Neural progenitor cell (in vitro differentiated cells): Measurements from ENCODE around the gene RPS6KA1. TPM values are rescaled to one million over a fixed set of nuclear protein-coding genes. Genes with fewer than 3 reads are reported as not detected.

Experiments used
- DNase-seq: peaks from one replicate; pipeline ENCODE4 v3.0.0-alpha.2; 2016; ENCODE audit warnings: low spot score
- H2AFZ ChIP-seq: fragments of 200-600 bp; sonication (generic); replicated peaks from 2 replicates; pipeline ENCODE4 v1.6.1; 2016; ENCODE audit warnings: antibody characterized with exemption
- H3F3A ChIP-seq: fragments of 200-600 bp; sonication (generic); 2 replicates; pipeline ENCODE4 v1.6.1; 2016; ENCODE audit warnings: antibody characterized with exemption, low read depth
- H3K27ac ChIP-seq: fragments of 200-600 bp; sonication (generic); 2 replicates; pipeline ENCODE4 v1.5.1; 2016; ENCODE audit warnings: mild to moderate bottlenecking
- H3K27me3 ChIP-seq: fragments of 200-600 bp; sonication (generic); 2 replicates; pipeline ENCODE4 v1.6.1; 2016; ENCODE audit warnings: mild to moderate bottlenecking, moderate library complexity
- H3K36me3 ChIP-seq: fragments of 200-600 bp; sonication (generic); 2 replicates; pipeline ENCODE4 v1.5.1; 2016
- H3K4me1 ChIP-seq: fragments of 200-600 bp; sonication (generic); 2 replicates; pipeline ENCODE4 v1.6.1; 2016; ENCODE audit warnings: mixed run types
- H3K4me2 ChIP-seq: fragments of 200-600 bp; sonication (generic); 2 replicates; pipeline ENCODE4 v1.6.1; 2016
- H3K4me3 ChIP-seq: fragments of 200-600 bp; sonication (generic); 2 replicates; pipeline ENCODE4 v1.5.1; 2016
- H3K79me2 ChIP-seq: fragments of 200-600 bp; sonication (generic); 2 replicates; pipeline ENCODE4 v1.6.1; 2016; ENCODE audit warnings: low read depth
- H3K9ac ChIP-seq: fragments of 200-600 bp; sonication (generic); 2 replicates; pipeline ENCODE4 v1.6.1; 2016
- H3K9me3 ChIP-seq: fragments of 200-600 bp; sonication (generic); 2 replicates; pipeline ENCODE4 v1.5.1; 2016; ENCODE audit warnings: low read depth
- H4K20me1 ChIP-seq: fragments of 200-600 bp; sonication (generic); 2 replicates; pipeline ENCODE4 v1.6.1; 2016; ENCODE audit warnings: low read depth
- H3K27ac Mint-ChIP-seq: 3 replicates; pipeline ENCODE4 v1.8.0; 2021; ENCODE audit warnings: mixed read lengths
- H3K27me3 Mint-ChIP-seq: 2 replicates; pipeline ENCODE4 v1.8.0; 2022; ENCODE audit warnings: low read depth, mild to moderate bottlenecking, inconsistent platforms, moderate library complexity, mixed read lengths; ENCODE audit not compliant: insufficient read depth
- H3K36me3 Mint-ChIP-seq: 3 replicates; pipeline ENCODE4 v1.8.0; 2021; ENCODE audit warnings: mixed read lengths
- H3K4me1 Mint-ChIP-seq: 3 replicates; pipeline ENCODE4 v1.8.0; 2021; ENCODE audit warnings: mixed read lengths
- H3K4me3 Mint-ChIP-seq: 3 replicates; pipeline ENCODE4 v1.8.0; 2021; ENCODE audit warnings: mild to moderate bottlenecking, moderate library complexity, mixed read lengths
- H3K9me3 Mint-ChIP-seq: 3 replicates; pipeline ENCODE4 v1.8.0; 2020; ENCODE audit warnings: mixed read lengths
- CTCF ChIP-seq: fragments of 200-600 bp; sonication (generic); IDR thresholded peaks from 2 replicates; pipeline ENCODE4 v1.5.1; 2017; ENCODE audit warnings: antibody characterized with exemption, mild to moderate bottlenecking
- EZH2 ChIP-seq: fragments of 200-600 bp; sonication (generic); IDR thresholded peaks from 2 replicates; pipeline ENCODE4 v1.6.1; 2017; ENCODE audit warnings: antibody characterized with exemption, mild to moderate bottlenecking, moderate library complexity
- EZH2phosphoT487 ChIP-seq: fragments of 200-600 bp; sonication (generic); IDR thresholded peaks from 2 replicates; pipeline ENCODE4 v1.6.1; 2017; ENCODE audit warnings: antibody characterized with exemption
- total RNA-seq: library from RNA; depleted of rRNA; stranded (reverse); fragments of >200 nt; gene quantifications from 2 replicates; pipeline ENCODE4 v1.2.3, GENCODE V29; 2015; ENCODE audit warnings: low replicate concordance

The RPS6KA1 gene
- total RNA-seq, 1 donor from 2014 or later: 18.7 TPM

GRCh38 chr1:26557008-26557407, 27.4 kb downstream of the RPS6KA1 start:
- Mint-ChIP-seq H3K4me1 (peaks cover 8% of the 10 kb centered on the region), H3K4me3 (no peak overlapping the region), H3K36me3 (peaks cover 21% of the 10 kb centered on the region), H3K27me3 (peaks cover 5% of the 10 kb centered on the region), H3K9me3 (no peaks in the 10 kb centered on the region), H3K27ac (no peak overlapping the region)
- TF ChIP-seq EZH2phosphoT487: no peak
- TF ChIP-seq EZH2: no peak
- no peak for TF ChIP-seq CTCF
- H3K4me3 ChIP-seq: no peak overlapping the region
- no peak overlapping the region for H2AFZ ChIP-seq
- no peaks in the 10 kb centered on the region for H3K9me3 ChIP-seq
- no peak overlapping the region for H3K27ac ChIP-seq
- H3K4me2 ChIP-seq: no peak overlapping the region
- no peaks in the 10 kb centered on the region for H3F3A ChIP-seq
- no peak overlapping the region for H3K9ac ChIP-seq
- H3K27me3 ChIP-seq: no peaks in the 10 kb centered on the region
- no peak for DNase-seq
- H3K36me3 ChIP-seq: no peaks in the 10 kb centered on the region
- no peaks in the 10 kb centered on the region for H3K79me2 ChIP-seq
- no peaks in the 10 kb centered on the region for H4K20me1 ChIP-seq
- H3K4me1 ChIP-seq: no peaks in the 10 kb centered on the region

GRCh38 chr1:26558685-26559048, 29.1 kb downstream of the RPS6KA1 start:
- Histone ChIP-seq H2AFZ (no peak overlapping the region), H3F3A (no peaks in the 10 kb centered on the region), H4K20me1 (no peaks in the 10 kb centered on the region), H3K9me3 (no peaks in the 10 kb centered on the region), H3K4me3 (no peak overlapping the region), H3K9ac (no peak overlapping the region), H3K4me1 (no peaks in the 10 kb centered on the region), H3K4me2 (no peak overlapping the region), H3K79me2 (no peaks in the 10 kb centered on the region), H3K36me3 (no peaks in the 10 kb centered on the region), H3K27ac (no peak overlapping the region), H3K27me3 (no peaks in the 10 kb centered on the region)
- H3K9me3 Mint-ChIP-seq: no peaks in the 10 kb centered on the region
- H3K27ac Mint-ChIP-seq: no peak overlapping the region
- DNase-seq: no peak
- peaks cover 5% of the 10 kb centered on the region for H3K27me3 Mint-ChIP-seq
- H3K4me3 Mint-ChIP-seq: no peak overlapping the region
- TF ChIP-seq EZH2 (no peak), EZH2phosphoT487 (no peak), CTCF (no peak)
- H3K4me1 Mint-ChIP-seq: peaks cover 8% of the 10 kb centered on the region
- peaks cover 20% of the 10 kb centered on the region for H3K36me3 Mint-ChIP-seq

GRCh38 chr1:26560403-26560780, 30.8 kb downstream of the RPS6KA1 start:
- no peak overlapping the region for H3K9ac ChIP-seq
- no peak for DNase-seq
- H3K9me3 ChIP-seq: no peaks in the 10 kb centered on the region
- H3K4me2 ChIP-seq: no peak overlapping the region
- TF ChIP-seq EZH2phosphoT487: no peak
- TF ChIP-seq EZH2: no peak
- TF ChIP-seq CTCF: no peak
- H2AFZ ChIP-seq: no peak overlapping the region
- Mint-ChIP-seq H3K4me1 (peaks cover 6% of the 10 kb centered on the region), H3K36me3 (peaks cover 18% of the 10 kb centered on the region), H3K9me3 (no peaks in the 10 kb centered on the region), H3K27ac (no peak overlapping the region), H3K27me3 (peaks cover 5% of the 10 kb centered on the region), H3K4me3 (no peak overlapping the region)
- H3K27me3 ChIP-seq: no peaks in the 10 kb centered on the region
- H3K27ac ChIP-seq: no peak overlapping the region
- no peak overlapping the region for H3K4me3 ChIP-seq
- no peaks in the 10 kb centered on the region for H3F3A ChIP-seq
- H3K79me2 ChIP-seq: no peaks in the 10 kb centered on the region
- no peaks in the 10 kb centered on the region for H3K4me1 ChIP-seq
- H3K36me3 ChIP-seq: no peaks in the 10 kb centered on the region
- H4K20me1 ChIP-seq: no peaks in the 10 kb centered on the region

- H3K36me3 Mint-ChIP-seq: peaks cover 4% of the 10 kb centered on the region
- H3K27ac ChIP-seq: no peak overlapping the region
- no peaks in the 10 kb centered on the region for H4K20me1 ChIP-seq
- no peaks in the 10 kb centered on the region for H3K9me3 ChIP-seq
- H3K4me3 ChIP-seq: no peak overlapping the region
- no peak for DNase-seq
- no peaks in the 10 kb centered on the region for H3K9me3 Mint-ChIP-seq
- no peaks in the 10 kb centered on the region for H3K27me3 Mint-ChIP-seq
- H3K4me1 Mint-ChIP-seq: no peaks in the 10 kb centered on the region
- no peaks in the 10 kb centered on the region for H3F3A ChIP-seq
- H3K27ac Mint-ChIP-seq: no peak overlapping the region
- no peaks in the 10 kb centered on the region for H3K36me3 ChIP-seq
- H3K27me3 ChIP-seq: no peaks in the 10 kb centered on the region
- H3K4me2 ChIP-seq: no peak overlapping the region
- no peaks in the 10 kb centered on the region for H3K79me2 ChIP-seq
- TF ChIP-seq CTCF (no peak), EZH2 (no peak), EZH2phosphoT487 (no peak)
- H3K9ac ChIP-seq: no peak overlapping the region
- H3K4me3 Mint-ChIP-seq: no peak overlapping the region
- H2AFZ ChIP-seq: no peak overlapping the region
- H3K4me1 ChIP-seq: no peaks in the 10 kb centered on the region
These were observed 40.7 kb downstream of the RPS6KA1 start for GRCh38 chr1:26570287-26570686.
